Adrenal gland (tissue), 5 donors: ENCODE results near the gene HSD3B2.

Experiments used
- CTCF ChIP-seq, 6 experiments: fragments of 450-650 bp in 4 of 6; fragments of 200-600 bp in 2 of 6; sonication (generic) in 1 of 6; IDR thresholded peaks; 1 replicate in 5 of 6; 2 replicates in 1 of 6; pipeline versions ENCODE4 v1.5.1 to v1.8.0; 2016 to 2021; ENCODE audit warnings: antibody characterized with exemption in 6 of 6, mild to moderate bottlenecking in 2 of 6, moderate library complexity in 1 of 6
- POLR2A ChIP-seq, 2 donors: fragments of 450-650 bp; IDR thresholded peaks; one replicate each; pipeline ENCODE4 v1.6.1; 2017; ENCODE audit warnings: antibody characterized with exemption in 2 of 2, mild to moderate bottlenecking in 2 of 2, moderate library complexity in 1 of 2
- donor health status: DM: no; HTN: no; CAD: no.

- TF ChIP-seq CTCF (IDR thresholded peaks at IDR 0.05) (no peak), POLR2A (IDR thresholded peaks at IDR 0.05) (no peak)
Observed at GRCh38 chr1:119470958-119471357, 56.0 kb downstream of the HSD3B2 start.
